ENCODE measurements around the gene TMEM69. TPM values are rescaled to one million over a fixed set of nuclear protein-coding genes. Genes with fewer than 3 reads are reported as not detected.
"Not testable (repeated sequence)": the region's sequence is repeated elsewhere in the genome, so short reads cannot be mapped to it uniquely, and the experiment has no call there.

Gene TMEM69
- total RNA-seq, 6 donors from 2014 or later, result 2.7 to 28.3 (median 14.9) TPM

GRCh38 chr1:45669379-45669778 is 18.6 kb upstream of the TMEM69 start:
- peaks cover 26 to 51% (median 41%) of the 10 kb centered on the region in 4 donors for H3K4me1 ChIP-seq
- WGBS, 2 donors, result 70 to 73% methylated on average over 1 of the region's 1 CpG
- H3K27me3 ChIP-seq, result no peaks in the 10 kb centered on the region
- TF ChIP-seq CTCF (IDR thresholded peaks at IDR 0.05) (no peak), EP300 (IDR thresholded peaks at IDR 0.05) (no peak), POLR2AphosphoS5 (IDR thresholded peaks at IDR 0.05) (no peak), POLR2A (IDR thresholded peaks at IDR 0.05) (no peak)
- DNase-seq (no peak), ATAC-seq (ENCODE audit: low FRiP score in 2 of 2) (no peak)
- H3K9me3 ChIP-seq, result no peaks in the 10 kb centered on the region
- no peak overlapping the region for H3K27ac ChIP-seq
- H3K4me3 ChIP-seq, result no peak overlapping the region
- no peaks in the 10 kb centered on the region for H3K36me3 ChIP-seq

DNA sequence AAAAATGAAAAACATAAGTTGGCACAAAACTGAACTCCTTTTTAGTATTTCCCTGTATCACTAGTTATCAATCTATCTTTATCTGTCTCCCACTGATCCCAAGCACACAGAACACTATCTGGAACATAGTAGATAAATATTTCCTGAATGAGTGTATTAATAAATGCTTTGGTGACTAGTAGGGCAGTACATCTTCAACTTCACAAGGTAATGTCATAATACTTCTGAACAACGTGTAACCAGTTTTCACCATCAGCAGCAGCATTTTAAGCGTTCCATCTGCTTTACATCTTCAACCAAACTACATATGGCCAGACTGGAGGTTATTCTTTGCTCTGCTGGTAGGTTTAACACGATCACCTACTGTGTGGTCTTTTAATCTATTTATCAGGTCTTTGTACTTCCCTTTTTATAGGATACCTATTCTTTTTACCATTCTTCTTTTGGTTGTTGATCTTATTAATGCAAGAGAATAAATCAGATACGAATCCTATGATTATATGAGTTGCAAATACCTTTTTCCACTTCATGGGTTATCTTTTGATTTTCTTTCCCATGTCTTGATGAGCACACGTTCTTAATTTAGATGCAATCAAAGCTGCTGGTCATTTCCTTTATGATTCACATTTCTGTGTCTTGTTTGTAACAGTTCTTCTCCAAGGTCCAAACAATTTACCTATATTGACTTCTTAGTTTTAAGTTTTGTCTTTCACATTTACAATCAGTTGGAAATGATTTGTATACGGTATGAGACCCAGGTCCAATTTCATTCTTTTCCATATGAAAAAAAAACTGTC is 17.9 kb upstream of the TMEM69 start:
- H3K27ac ChIP-seq, result no peak overlapping the region
- peaks cover 30 to 51% (median 42%) of the 10 kb centered on the region in 4 donors for H3K4me1 ChIP-seq
- H3K27me3 ChIP-seq, result no peaks in the 10 kb centered on the region
- H3K4me3 ChIP-seq, result no peak overlapping the region
- TF ChIP-seq POLR2A (IDR thresholded peaks at IDR 0.05) (no peak), POLR2AphosphoS5 (IDR thresholded peaks at IDR 0.05) (no peak), EP300 (IDR thresholded peaks at IDR 0.05) (no peak), CTCF (IDR thresholded peaks at IDR 0.05) (no peak)
- peaks cover 0 to 3% (median 0%) of the 10 kb centered on the region in 4 donors for H3K36me3 ChIP-seq
- H3K9me3 ChIP-seq, result no peaks in the 10 kb centered on the region
- WGBS, 2 donors, result 72 to 77% methylated on average over 6 of the region's 6 CpGs
- ATAC-seq (ENCODE audit: low FRiP score in 2 of 2) (no peak), DNase-seq (no peak)

- peaks cover 46 to 66% (median 55%) of the 10 kb centered on the region in 4 donors for H3K4me1 ChIP-seq
- no peaks in the 10 kb centered on the region for H3K9me3 ChIP-seq
- no peak for TF ChIP-seq CTCF (IDR thresholded peaks at IDR 0.05)
- no peak for TF ChIP-seq EP300 (IDR thresholded peaks at IDR 0.05)
- TF ChIP-seq POLR2A (IDR thresholded peaks at IDR 0.05), result no peak
- TF ChIP-seq POLR2AphosphoS5 (IDR thresholded peaks at IDR 0.05), result no peak
- no peak for DNase-seq
- ATAC-seq (ENCODE audit: low FRiP score in 2 of 2), result no peak
- no peaks in the 10 kb centered on the region for H3K27me3 ChIP-seq
- WGBS, 2 donors, result 65 to 97% methylated on average over 4 of the region's 4 CpGs
- no peak overlapping the region for H3K4me3 ChIP-seq
- H3K36me3 ChIP-seq, result peaks cover 0 to 3% (median 0%) of the 10 kb centered on the region in 4 donors
- H3K27ac ChIP-seq, result no peak overlapping the region
Measured at GRCh38 chr1:45673956-45674355, 14.0 kb upstream of the TMEM69 start.

DNA sequence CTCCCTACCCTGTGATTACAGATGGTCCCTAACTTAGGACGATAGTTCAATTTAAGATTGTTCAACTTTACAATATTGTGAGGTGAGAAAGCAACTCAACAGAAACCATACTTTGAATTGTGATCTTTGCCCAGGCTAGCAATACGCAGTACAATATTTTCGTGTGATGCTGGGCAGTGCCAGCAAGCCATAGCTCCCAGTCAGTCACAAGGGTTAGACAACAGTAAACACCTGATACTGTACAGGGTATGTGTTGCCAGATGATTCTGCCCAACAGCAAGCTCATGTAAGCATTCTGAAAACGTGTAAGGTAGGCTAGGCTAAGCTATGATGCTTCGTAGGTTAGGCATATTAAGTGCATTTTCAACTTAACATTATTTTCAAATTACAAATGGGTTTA is 13.5 kb upstream of the TMEM69 start:
- Histone ChIP-seq H3K4me1 (peaks cover 51 to 66% (median 56%) of the 10 kb centered on the region in 4 donors), H3K27me3 (no peaks in the 10 kb centered on the region), H3K4me3 (no peak overlapping the region), H3K36me3 (peaks cover 0 to 3% (median 0%) of the 10 kb centered on the region in 4 donors), H3K27ac (no peak overlapping the region), H3K9me3 (no peaks in the 10 kb centered on the region)
- no peak for ATAC-seq (ENCODE audit: low FRiP score in 2 of 2)
- no peak for DNase-seq
- 83 to 84% methylated on average over 5 of the region's 5 CpGs for WGBS, 2 donors
- TF ChIP-seq EP300 (IDR thresholded peaks at IDR 0.05) (no peak), CTCF (IDR thresholded peaks at IDR 0.05) (no peak), POLR2A (IDR thresholded peaks at IDR 0.05) (no peak), POLR2AphosphoS5 (IDR thresholded peaks at IDR 0.05) (no peak)

DNA sequence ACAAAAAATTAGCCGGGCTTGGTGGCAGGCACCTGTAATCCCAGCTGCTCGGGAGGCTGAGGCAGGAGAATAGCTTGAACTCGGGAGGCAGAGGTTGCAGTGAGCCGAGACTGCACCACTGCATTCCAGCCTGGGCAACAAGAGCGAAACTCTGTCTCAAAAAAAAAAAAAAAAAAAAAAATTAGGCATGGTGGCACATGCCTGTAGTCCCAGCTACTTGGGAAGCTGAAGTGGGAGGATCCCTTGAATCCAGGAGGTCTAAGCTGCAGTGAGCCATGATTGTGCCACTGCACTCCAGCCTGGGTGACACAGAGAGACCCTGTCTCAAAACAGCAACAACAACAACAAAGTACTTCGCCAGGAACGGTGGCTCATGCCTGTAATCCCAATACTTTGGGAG is 11.4 kb upstream of the TMEM69 start:
- not testable (repeated sequence) for H3K4me3 ChIP-seq; H3K36me3 ChIP-seq; H3K9me3 ChIP-seq; DNase-seq; H3K27me3 ChIP-seq; H3K27ac ChIP-seq; ATAC-seq (ENCODE audit: low FRiP score in 2 of 2)
- H3K4me1 ChIP-seq, result peaks cover 60 to 78% (median 66%) of the 10 kb centered on the region in 4 donors
- WGBS, 2 donors, result 90 to 95% methylated on average over 7 of the region's 7 CpGs

Measured in upper lobe of left lung (tissue), 6 donors.